ENCODE results near the gene LEKR1. TPM values are rescaled to one million over a fixed set of nuclear protein-coding genes. Genes with fewer than 3 reads are reported as not detected.

LEKR1 gene
- 0.14 and 0.59 TPM in 2 replicates for total RNA-seq

GRCh38 chr3:156826144-156826895 is at the start of gene LEKR1:
Gene LEKR1, plus strand, starts transcription at chr3:156826353. Its CDS starts 2,977 bp downstream, at chr3:156829330.

Other genes with a start within 250 kb of the LEKR1 start
- gene TIPARP, start 151.8 kb upstream of the LEKR1 start, total RNA-seq: 29.0 and 40.4 TPM in 2 replicates

Measured in smooth muscle cell of the umbilical artery (primary cell).